ENCODE data around the gene DCST2.

DCST2 gene

GRCh38 chr1:154974102-154974807 is 59.3 kb downstream of the DCST2 start, which contains the start of gene CKS1B:
TSS of gene CKS1B (plus strand) at chr1:154974681. CDS start at chr1:154974746, 65 bp downstream.
- DNase-seq (ENCODE audit: low read depth), result peak; percentile 100

GRCh38 chr1:154973344-154974101 is 60.1 kb downstream of the DCST2 start:
- DNase-seq (ENCODE audit: low read depth), result peak; percentile 96

GRCh38 chr1:154972517-154973343 is 60.9 kb downstream of the DCST2 start:
- DNase-seq (ENCODE audit: low read depth), result peak; percentile 93

GRCh38 chr1:154972213-154972516 is 61.4 kb downstream of the DCST2 start:
- DNase-seq (ENCODE audit: low read depth), result no peak

- no peak for DNase-seq (ENCODE audit: low read depth)
Measured at GRCh38 chr1:154971341-154971998, 62.1 kb downstream of the DCST2 start.

GRCh38 chr1:154970631-154971340 is 62.8 kb downstream of the DCST2 start, which contains the start of gene SHC1:
TSS of gene SHC1 (minus strand) at chr1:154970747. CDS start at chr1:154970526, 221 bp downstream.
- peak; percentile 82 for DNase-seq (ENCODE audit: low read depth)

GRCh38 chr1:154969860-154970452 is 63.6 kb downstream of the DCST2 start:
- no peak for DNase-seq (ENCODE audit: low read depth)

- no peak for DNase-seq (ENCODE audit: low read depth)
Measured at GRCh38 chr1:154969246-154969645, 64.3 kb downstream of the DCST2 start.

- no peak for DNase-seq (ENCODE audit: low read depth)
Measured at GRCh38 chr1:154968731-154969130, 64.8 kb downstream of the DCST2 start.

All from HS-5 (cell line).